Activated T-cell treated with anti-CD3 and anti-CD28 coated beads for 24 hours (primary cell): Measurements from ENCODE around the gene HBM.
A peak's percentile ranks its signal among the peaks of the same experiment; 100 is the strongest.
"Not testable (repeated sequence)": the region's sequence is repeated elsewhere in the genome, so short reads cannot be mapped to it uniquely, and the experiment has no call there.

Experiments
- DNase-seq: peaks from one replicate; pipeline ENCODE4 v3.0.0-alpha.2; 2020; ENCODE audit warnings: low read depth

Gene HBM

GRCh38 chr16:165539-166374 is at the start of gene HBM:
TSS of gene HBM (plus strand) at chr16:165978. CDS start at chr16:165998, 20 bp downstream.
- DNase-seq = no peak

DNA sequence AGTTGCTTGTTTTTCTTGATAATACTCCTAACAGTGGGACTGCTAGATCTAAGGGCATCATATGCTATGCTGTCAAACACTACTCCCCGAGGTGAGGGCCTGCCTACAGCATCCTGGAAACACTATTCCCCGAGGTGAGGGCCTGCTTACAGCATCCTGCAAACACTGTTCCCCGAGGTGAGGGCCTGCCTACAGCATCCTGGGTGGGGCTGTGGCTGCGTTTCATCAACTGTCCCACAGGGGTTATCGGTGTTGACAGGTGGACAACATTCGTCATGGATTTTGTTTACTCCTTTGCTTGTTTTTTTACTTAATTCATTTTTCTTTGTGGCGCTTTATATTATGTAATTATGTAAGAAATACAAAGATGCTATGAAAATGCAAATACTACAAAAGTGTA is 49.8 kb upstream of the HBM start:
- DNase-seq = no peak

DNA sequence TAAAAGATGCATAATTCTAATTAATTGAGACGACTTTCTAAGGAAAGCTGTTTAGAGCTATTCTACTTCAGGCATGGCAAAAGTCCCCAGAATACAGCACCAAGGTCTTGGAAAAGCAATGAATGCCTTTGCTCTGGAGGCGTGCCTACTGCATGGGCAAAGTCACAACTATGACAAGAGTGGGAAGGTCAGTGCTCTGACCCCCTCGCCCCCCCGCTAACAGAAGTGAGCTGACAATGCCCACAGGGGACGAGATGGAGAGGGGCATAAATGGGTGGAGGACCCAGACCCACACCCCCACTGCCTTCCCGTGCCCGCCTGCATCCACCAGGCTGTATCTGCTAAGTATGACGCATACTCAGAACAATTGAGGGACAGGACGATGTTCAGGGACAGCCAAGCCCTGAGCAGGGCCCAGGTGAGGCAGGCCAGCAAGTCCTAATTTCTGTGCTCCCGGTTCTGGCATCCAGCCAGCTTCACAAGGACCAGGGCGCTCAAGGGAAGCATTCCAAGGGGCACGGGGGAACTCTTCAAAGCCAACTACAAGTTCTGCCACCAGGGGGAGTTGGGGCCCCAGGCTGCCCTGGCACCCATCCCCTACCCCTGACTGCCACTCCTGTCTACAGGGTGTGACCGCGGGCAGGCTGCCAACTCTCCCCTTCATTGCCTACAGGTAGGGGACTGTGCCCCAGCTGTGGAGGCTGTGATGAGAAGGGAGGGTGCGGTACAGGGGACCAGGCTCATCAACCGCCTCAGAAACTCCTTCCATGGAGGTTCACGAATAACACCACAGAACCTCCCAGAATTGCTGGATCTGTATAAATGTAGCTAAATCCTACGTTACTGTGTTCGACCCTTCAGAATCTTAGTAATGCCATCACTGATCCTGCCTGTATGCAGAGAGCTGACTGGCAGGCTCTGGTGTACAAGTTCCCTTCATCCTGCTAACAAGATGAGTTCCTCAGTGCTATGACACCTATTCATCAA is 48.1 kb upstream of the HBM start:
- peak; percentile 49 for DNase-seq

GRCh38 chr16:118857-119256 is 46.9 kb upstream of the HBM start:
- no peak for DNase-seq

- no peak for DNase-seq
Measured at GRCh38 chr16:119295-119694, 46.5 kb upstream of the HBM start.

DNA sequence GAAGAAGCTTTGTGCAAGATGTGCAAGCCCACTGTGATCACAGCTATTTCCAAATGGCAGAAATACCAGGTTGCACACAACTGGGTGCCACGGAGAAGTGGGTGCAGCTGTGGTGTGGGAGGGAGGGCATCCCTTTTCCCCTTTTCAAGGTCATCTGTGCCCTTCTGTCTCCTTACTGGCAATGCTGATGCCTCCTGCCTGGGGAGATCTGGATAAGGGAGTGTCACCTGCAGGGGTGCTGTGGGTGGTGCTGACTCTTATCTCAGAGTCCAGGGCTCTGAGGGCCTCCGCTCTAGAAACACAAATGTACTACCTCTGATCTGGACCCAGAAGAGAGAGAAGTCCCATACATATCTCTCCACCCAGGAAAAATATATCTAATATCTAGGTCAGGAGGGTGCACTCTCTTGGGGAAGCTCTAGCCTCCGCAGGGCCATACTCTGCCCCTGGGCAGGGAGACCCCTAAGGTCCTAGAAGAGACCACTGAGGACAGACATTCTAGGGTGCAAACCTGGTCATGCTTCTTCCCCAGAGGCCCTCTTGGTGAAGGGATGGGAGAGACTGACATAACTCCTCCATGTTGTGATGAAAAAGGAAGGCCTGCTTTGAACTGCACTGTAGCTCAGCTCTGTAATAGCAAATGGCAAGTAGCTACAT is 45.8 kb upstream of the HBM start:
- no peak for DNase-seq

DNA sequence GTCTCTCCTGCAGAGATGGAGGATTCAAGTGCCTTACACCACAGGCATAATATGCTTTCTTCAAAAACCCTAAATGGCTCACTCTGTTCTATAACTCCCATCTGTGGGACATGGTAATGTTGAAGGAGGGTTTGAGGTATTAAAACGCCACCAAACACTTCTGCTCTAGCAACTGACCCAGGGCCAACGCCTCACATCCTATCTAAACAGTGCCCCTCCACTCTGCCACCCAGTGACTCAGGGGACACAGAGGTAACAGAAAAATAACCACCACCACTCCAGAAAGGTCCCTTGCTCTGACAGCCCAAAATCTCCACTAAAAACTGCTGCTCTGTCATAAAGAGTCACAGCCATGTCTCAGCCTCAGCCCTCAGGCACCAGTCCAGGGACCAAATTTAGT is 45.0 kb upstream of the HBM start:
- DNase-seq = no peak

DNA sequence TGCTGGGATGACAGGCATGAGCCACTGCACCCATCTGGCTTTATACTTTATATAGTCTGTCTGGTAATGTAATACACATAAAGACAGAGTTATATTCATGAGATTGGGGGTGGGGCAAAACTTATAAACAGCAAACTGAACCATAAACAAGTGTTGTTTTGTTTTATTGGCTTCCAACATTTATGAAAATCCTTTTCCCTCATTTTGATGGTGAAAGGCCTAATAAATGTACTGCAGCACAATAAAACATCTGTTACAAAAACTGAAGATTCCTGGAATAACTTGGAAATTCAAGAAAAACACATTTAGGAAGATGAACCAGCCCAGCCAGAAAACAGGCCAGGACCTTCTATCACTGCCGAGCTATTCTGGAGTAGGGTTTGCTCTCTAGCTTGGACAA is 43.4 kb upstream of the HBM start:
- no peak for DNase-seq

DNA sequence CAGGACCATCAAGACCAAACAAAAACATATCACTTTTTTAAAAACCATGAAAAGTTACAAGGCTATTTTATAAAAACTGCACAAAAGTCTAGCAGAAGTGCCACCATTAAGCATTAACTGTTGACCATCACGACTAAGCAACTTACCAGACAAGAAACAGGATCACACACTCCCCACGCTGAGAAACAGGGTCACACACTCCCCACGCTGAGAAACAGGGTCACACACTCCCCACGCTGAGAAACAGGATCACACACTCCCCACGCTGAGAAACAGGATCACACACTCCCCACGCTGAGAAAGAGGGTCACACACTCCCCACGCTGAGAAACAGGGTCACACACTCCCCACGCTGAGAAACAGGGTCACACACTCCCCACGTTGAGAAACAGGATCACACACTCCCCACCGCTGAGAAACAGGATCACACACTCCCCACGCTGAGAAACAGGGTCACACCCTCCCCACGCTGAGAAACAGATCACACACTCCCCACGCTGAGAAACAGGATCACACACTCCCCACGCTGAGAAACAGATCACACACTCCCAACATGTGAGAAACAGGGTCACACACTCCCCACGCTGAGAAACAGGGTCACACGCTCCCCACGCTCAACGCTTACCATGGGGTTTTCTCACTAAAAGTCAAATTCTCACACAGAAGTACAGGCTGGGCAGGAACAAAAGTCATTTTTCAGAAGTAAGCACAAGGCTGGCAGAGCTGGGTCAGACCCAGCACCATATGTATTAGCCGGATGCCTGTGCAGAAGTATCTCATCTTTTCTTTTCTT is 42.0 kb upstream of the HBM start:
- not testable (repeated sequence) for DNase-seq

GRCh38 chr16:125011-125410 is 40.8 kb upstream of the HBM start:
- DNase-seq = no peak

DNA sequence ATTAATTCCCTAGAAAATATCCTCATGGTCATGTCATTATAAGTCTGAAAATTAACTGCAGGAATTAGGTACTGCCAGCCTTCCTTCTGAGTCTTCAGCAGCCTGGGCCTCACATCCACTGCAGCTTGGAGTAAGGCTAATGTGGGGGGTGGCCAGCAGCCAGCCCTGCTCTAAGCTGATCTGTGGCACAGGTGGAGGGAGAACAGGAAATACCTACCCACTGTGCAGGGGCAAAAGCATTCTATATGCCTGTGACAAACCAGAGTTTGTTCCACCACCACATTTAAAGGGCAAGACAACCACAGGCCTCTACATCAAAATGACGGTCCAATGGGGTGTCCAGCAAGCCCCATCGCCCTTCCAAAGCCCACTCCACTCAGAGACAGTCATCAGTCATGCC is 36.7 kb upstream of the HBM start:
- no peak for DNase-seq

- DNase-seq = no peak
Measured at GRCh38 chr16:130533-131173, 35.1 kb upstream of the HBM start.

DNA sequence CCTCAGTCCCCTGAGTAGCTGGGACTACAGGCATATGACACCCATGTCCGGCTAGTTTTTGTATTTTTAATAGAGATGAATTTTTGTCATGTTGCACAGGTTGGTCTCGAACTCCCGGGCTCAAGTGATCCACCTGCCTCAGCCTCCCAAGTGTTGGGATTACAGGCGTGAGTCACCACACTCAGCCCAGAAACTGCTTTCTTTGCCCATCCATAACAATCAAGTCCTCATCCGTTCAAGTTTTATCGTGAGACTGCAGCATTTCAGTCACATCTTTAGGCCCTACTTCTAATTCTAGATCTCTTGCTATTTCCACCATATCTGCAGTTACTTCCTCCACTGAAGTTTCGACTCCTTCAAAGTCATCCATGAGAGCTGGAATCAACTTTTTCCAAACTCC is 33.7 kb upstream of the HBM start:
- DNase-seq = no peak

DNA sequence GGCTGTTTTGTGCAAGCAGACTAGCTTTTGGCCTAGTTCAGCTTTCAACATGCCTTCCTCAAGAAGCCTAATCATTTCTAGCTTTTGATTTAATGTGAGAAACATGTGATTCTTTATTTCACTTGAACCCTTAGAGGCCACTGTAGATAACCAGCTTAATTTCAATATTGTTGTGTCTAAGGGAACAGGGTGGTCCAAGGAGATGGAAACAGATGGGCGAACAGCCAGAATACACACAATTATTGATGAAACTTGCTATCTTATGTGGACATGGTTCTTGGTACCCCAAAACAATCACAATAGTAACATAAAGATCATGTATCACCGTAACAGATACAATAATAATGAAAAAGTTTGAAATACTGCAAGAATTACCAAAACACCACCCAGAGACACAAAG is 32.1 kb upstream of the HBM start:
- DNase-seq = no peak

- peak; percentile 9 for DNase-seq
Measured at GRCh38 chr16:138049-138417, 27.7 kb upstream of the HBM start.

- DNase-seq = no peak
Measured at GRCh38 chr16:140175-140857, 25.5 kb upstream of the HBM start.

- no peak for DNase-seq
Measured at GRCh38 chr16:142405-142967, 23.3 kb upstream of the HBM start.

GRCh38 chr16:143047-143446 is 22.7 kb upstream of the HBM start:
- no peak for DNase-seq

- no peak for DNase-seq
Measured at GRCh38 chr16:143456-143855, 22.3 kb upstream of the HBM start.

GRCh38 chr16:144797-145252 is 21.0 kb upstream of the HBM start:
- DNase-seq = no peak
